ENCODE results near the gene APOL1.
A peak's percentile ranks its signal among the peaks of the same experiment; 100 is the strongest.
"Not testable (repeated sequence)": the region's sequence is repeated elsewhere in the genome, so short reads cannot be mapped to it uniquely, and the experiment has no call there.

The APOL1 gene

DNA sequence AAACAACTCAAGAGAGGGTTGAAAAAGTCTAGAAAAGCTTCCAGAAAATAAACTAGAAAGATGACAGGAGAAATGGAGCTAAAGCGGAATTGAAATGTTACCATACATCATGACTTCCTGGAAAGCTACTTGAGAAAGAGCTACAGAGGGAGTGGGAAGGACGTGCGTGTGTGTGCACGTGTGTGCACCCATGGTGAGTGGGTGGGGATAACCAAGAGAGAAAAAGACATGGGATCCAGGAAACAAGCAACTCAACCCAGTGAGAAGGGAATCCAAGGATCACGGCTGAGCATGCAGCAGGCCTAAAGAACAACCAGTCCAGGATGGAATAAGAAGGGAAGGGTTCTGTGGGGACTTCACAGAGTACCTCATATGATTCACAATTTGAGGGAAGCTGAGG is 21.6 kb downstream of the APOL1 start:
- DNase-seq = no peak

DNA sequence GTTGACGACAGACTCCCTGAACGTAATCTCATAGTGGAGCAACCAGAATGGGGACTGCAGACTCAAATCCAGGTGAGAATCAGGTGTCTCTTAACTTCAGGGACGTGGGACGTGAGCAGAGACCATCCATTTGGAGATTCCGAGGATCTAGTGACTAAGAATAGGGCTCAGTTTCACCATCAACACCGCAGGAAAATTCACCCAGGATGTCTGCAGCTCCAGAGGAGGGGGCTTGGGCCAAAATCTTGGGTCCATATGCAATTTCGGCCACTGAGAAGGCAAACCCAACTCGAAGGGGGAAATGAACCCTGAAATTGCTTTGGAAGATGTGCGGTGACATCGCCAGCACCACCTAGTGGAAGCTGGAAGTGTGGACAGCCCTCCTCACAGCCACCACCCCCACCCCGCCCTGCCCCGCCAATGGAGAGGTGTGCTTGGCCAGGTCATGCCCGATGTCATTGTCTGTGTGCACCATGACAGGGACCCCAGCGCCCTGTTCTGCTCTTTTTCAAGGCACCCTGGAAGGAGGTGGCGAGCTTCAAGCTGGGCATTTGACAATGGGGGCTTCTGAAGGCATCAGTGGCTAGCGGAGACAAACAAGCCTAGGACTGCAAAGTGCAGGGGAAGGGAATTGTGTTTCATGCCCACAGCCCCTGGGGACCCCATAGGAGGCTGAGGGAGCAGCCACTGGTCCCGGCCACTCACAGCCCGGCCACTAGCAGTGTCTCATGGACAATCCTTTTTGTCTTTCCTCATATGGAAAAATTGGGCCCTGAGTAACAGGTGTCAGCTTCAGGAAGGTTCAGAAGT is 24.8 kb downstream of the APOL1 start:
- peak; percentile 58 for DNase-seq

DNA sequence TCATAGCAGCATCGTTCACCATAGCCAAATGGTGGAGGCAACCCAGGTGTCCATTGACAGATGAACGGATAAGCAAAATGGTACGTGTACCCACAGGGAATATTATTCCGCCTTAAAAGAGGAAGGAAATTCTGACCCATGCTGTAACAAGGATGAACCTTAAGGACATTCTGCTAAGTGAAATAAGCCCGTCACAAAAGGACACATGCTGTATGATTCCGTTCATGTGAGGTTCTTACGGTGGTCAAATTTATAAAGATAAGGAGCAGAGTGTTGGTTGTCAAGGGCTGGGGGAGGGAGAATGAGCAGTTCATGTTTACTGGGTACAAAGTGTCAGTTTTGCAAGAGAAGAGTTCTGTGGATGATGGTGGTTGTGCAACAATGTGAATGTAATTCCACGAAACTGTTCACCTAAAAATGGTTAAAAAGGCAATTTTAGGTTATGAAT is 26.3 kb downstream of the APOL1 start:
- DNase-seq = no peak

DNA sequence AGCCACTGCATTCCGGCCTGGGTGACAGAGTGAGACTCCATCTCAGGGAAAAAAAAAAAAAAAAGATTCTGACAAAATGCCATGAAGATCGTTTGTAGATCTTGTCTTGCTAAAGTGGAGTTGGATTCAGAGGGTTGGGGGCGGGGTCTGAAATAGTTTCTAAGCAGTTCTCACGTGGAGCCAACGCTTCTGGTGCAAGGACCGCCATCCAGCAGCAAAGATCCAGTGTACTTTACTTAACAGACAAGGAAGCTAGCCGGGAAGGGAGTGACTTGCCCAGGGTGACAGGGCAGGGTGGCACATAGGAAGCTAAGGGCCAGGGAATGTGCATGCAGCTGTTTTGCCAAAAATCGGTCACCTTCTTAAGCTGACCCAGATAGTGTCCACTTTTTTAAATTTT is 27.4 kb downstream of the APOL1 start:
- no peak for DNase-seq

DNA sequence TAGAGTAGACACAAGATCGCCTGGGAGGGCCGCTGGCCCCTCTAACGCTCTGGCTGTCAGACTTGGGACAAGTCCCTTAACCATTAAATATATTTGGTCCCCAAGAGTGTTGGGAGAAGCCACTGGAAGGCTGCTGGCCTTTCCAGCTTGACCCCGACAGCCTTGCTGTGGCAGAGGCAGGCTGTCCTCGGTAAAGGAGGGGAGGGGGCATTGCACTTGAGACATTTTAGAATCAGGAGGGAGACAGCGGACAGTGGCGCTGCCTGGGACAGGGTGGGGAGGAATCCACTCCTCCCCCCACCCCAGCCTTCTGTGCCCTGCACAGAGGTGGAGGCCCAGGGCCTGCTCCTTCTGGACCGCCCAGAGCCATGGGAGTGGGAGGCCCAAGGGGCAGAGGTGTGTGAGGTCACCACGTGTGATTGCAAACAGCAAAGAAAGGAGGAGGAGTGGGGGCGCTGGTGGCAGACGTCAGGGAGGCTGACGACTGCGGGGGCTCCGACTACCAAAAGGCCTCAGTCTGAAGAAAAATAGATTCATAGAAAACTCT is 28.9 kb downstream of the APOL1 start:
- DNase-seq = no peak

DNA sequence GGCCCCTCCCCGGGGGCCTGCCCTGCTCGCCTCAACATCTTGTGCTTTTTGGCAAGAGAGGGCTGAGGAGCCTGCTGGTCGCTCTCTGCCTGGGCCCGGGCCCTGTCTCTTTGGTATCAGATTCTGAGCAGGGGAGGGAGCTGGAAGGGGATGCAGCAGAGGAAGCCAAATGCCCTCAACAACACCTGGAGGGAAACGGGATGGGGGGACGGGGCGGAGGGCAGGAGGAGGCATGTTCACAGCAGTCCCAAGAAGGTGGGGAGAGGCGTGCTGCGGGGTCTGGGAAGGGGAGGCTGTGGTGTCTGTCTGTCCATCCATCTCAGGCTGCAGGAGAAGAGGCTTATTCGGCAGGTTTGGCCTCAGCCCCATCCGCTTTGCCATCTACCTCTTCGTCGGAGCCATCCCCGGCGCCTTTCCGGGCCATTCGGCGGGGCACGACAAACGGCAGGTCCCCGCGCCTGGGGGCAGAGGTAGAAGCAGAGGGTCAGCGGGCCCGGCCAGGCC is 29.4 kb downstream of the APOL1 start:
- no peak for DNase-seq

DNA sequence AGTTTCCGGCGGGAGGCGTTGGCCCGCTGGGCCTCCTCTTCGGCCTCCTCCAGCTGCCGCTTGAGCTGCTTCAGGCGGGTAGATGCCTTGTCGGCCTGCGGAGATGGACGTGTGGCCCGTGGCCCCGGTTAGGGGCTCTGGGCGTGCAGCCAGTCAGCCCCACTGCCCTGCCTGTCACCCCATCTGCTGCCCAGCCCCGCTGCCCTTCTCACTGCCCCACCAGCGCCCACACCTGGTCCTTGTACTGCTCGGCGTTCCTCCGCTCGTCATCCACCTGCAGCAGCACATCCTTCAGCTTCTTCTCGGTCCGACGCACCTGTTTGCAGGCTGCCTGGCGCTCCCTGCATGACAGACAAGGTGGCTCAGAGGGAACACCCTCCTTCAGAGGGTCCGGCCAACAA is 31.2 kb downstream of the APOL1 start:
- DNase-seq = no peak

DNA sequence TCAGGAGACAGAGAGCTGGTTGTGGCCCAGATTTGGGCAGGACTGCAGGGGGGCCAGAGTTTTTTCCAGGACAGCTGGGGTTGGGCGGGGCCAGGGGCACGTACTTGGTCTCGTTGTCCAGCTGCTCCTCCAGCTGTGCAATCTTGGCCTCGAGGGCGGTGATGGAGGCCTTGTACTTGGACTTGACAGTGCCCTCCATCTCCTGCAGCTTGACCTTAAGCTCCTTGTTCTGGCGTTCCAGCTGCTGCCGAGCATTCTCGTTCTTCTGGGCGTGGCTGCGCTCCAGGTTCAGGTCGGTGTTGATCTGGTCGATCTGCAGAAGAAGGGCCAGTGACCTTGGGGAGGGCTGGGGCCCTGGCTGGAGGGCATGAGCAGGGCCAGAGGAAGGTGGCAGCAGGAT is 32.1 kb downstream of the APOL1 start:
- DNase-seq = no peak

DNA sequence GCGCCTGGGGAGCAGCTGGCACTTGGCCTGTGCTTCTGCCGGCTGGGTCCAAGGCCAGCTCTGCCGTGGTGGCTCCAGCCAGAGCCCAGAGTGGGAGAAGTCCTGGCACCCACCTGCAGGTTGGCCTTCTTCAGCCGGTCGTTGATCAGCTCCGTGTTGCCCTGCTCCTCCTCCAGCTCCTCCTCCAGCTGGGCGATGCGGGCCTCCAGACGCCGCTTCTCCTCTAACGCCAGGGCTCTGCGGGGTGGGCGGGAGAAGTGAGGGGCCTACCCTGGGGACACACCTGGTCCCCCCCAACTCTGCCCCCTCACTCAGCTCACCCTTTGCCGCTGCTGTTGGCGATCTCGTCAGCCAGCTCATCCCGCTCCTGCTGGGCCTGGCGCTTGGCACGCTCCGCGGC is 32.6 kb downstream of the APOL1 start:
- no peak for DNase-seq

DNA sequence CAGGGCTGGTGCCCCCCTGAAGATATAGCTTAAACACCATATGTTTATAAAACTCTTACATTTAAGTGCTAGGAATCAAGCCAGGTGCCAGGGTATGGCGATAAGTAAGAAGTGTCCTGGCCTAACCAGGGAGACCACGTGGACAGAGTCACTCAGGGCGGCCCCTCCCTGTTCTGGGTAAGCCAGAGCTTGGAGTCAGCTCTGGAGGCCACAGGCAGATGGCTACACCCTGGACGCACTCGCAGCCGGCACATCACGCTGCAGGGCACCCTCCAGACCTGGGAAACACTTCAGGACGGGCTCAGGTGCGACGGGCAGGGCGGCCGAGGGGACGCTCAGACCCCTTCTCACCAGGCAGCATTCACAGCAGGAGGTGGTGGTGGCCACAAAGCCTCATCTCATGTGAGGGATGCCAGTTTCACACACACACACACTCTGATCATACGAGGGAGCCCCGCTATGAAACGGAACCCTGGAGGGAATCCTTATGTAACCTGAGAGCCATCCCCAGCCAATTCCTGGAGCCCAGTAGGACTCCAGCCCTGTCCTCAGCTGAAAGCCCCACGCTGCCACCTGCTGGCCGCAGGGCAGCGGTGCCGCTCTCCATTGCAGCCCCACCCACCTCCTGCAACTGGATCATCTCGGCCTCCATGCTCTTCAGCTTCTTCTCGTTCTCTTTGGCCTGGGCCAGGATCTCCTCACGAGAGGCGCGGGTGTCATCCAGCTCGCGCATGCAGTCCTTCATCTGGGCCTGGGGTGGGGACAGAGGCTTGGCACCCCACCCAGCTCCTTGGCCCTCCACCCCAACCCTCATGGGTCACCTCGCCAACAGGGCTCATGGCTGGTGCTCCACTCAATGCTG is 33.4 kb downstream of the APOL1 start:
- peak; percentile 42 for DNase-seq

DNA sequence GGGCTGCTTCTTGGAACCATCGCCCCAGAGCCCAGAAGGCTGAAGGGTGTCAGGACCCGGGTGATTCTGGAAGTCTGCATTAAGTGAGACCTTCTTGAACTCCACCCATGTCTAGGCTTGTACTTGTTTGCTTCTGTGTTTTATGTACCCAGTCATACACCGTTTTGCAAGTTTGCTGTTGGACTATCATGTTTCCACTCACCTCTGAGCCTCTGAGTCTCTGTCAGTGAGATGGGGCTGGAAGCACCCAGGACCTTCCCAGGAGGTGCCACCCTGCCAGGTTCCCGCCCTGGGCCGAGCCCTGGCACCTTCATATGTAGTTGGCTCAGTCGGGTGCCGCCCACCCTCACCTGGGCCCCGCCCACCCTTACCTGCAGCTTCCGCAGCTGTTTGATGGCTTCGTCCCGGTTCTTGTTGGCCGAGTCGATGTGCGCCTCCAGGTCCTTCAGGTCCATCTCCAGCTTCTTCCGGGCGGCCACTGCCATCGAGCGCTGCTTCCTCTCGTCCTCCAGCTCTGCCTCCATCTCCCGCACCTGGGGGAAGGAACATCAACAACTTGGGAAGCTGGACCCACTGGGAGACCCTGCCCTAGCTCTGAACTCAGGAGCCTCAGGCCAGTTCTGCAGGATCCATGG is 35.1 kb downstream of the APOL1 start:
- DNase-seq = no peak

DNA sequence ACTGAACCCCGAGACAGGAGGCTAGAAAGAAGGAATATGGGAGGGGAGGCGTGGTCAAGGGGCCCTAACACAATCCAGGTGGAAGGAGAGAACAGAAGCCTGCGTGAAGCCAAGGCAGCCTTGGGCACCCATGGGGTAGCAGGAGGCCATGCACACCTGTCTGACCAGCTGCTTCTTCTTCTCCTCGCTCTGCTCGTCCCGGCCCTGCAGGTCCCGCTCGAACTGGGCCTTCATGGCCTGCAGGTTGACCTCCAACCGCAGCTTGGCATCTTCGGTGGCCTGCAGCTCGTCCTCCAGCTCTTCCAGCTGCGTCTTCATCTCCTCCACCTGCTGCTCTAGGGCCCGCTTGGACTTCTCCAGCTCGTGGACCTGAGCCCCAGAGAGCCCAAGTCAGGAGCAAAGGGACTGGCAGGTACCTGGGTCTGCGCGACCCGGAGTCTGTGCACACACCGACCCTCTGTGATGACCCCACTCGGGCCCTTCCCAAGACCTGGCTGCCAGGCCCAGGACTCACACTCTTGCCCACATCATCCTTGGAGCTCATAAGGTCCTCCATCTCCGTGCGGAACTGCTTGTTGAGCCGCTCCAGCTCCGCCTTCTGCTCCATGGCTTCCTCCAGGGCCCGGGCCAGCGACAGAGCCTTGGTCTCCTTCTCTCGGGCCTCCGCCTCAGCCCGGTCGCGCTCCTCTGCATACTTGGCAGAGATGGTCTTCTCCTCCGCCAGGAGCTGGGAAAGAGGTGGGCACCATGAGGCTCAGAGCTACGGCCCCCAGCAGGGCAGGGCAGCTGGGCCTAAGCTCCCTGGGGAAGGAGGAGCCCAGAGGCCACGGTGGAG is 35.9 kb downstream of the APOL1 start:
- DNase-seq = no peak

DNA sequence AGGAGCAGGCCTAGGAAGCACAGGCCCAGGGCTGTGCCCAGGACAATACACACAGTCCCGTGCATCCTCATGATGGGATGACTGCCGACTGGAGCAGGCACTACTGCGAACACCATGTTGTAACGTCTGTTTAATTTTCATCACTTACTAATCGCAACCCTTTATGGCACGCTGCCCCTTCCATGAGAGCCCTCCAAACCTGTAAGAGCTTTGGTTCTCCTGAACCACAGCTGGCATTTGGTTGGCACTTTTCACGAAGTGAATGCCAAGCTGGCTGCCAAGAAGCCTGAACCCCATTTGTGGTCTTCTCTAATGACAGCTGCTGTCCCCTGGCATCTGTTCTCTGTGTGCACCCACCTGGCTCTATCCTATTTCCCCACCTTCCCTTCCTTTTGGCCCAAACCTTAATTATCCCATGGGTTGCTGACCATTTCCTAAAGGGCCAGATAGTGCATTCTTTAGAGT is 36.5 kb downstream of the APOL1 start:
- DNase-seq = no peak

DNA sequence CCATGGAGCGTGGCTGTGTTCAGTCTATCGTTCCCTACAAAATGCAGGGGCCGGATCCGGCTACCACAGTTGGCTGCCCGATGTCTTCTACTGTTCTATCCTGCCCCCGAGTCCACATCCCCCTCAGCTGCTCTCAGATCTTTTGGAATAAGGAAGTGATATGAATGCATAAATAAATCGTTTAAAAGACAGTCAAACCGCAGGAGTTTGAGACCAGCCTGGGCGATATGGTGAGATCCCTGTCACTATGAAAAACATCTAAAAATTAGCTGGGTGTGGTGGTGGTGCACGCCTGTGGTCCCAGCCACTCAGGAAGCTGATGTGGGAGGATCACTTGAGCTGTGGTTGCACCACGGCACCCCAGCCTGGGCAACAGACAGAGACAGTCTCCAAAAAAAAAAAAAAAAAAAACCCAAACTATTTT is 37.0 kb downstream of the APOL1 start:
- DNase-seq = peak; percentile 58

DNA sequence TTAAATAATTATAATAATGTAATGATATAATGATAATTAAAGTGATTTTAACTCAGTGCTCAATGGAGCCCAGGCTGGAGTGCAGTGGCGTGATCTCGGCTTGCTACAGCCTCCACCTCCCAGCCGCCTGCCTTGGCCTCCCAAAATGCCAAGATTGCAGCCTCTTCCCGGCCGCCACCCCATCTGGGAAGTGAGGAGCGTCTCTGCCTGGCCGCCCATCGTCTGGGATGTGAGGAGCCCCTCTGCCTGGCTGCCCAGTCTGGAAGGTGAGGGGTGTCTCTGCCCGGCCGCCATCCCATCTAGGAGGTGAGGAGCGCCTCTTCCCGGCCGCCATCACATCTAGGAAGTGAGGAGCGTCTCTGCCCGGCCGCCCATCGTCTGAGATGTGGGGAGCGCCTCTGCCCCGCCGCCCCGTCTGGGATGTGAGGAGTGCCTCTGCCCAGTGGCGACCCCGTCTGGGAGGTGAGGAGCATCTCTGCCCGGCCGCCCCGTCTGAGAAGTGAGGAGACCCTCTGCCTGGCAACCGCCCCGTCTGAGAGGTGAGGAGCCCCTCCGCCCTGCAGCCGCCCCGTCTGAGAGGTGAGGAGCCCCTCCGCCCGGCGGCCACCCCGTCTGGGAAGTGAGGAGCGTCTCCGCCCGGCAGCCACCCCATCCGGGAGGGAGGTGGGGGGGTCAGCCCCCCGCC is 37.6 kb downstream of the APOL1 start:
- DNase-seq = not testable (repeated sequence)

DNA sequence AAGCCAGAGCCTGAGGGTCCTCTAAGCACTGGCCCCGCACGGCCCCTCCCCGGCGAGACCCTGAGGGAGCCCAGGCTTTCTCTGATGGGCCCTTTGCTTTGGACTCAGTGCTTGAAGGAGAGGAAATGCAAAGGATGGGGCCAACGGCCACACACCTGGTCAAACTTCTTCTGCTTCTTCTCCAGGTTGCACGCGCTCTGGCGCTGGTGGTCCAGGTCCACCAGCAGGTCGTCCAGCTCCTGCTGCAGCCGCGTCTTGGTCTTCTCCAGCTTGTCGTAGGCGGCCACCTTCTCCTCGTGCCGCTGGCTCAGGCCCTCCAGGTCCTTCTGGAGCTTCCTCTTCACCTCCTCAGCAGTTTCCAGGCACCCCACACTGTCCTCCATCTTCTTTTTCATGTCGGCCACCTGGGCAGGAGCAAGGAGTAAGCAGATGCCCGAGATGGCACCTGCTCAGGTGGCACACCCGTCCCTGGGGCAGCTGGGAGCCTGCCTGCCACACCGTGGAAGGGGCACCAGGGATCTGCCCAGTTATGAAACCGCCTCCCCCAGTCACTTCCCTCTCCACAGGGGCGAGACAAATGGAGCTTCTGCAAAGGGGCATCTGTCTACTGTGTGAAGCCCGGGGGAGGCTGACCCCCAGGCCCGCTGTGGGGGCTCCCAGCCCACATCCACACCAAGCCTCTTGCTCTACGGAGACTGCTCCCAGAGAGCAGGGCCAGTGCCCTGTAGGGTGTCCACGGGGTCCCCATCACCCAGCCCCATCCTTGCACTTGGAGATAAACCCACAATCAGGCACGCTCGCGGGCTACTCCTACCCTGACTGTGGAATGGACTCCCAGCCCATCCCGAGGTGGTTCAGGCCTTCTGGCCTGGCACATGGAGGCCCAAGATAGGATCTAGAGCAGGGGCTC is 39.2 kb downstream of the APOL1 start:
- DNase-seq = no peak

DNA sequence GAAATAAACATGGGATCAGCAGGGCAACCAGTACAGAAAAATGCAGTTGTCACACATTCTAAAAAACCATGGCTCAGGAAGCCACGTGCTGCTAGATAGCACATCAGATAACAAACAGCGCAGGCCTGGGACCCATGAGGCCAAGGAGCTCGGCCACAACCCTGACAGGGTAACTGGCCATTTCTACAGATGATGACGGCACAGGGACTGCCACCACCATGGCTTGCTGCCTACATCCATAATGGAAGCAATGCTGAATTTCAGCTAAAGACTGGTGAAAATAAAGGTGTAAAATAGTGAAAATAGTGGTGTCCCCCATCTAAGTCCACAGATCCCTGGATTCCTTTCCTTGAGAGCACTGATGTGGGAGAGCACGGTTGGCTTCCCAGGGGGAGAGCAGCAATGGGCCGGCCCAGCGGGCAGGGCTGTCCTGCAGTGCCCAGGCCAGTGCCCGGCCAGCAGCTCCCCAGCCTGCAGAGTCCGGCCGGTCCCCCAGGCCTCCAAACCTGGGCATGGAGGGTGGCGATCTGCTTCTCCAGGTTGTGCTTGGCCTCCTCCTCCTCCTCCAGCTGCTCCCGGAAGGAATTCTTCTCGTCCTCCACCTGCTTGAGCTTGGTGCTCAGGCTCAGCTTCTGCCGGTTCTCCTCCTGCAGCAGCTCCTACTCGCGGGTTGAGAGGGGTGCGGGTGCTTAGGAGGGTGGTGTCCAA is 40.0 kb downstream of the APOL1 start:
- no peak for DNase-seq

DNA sequence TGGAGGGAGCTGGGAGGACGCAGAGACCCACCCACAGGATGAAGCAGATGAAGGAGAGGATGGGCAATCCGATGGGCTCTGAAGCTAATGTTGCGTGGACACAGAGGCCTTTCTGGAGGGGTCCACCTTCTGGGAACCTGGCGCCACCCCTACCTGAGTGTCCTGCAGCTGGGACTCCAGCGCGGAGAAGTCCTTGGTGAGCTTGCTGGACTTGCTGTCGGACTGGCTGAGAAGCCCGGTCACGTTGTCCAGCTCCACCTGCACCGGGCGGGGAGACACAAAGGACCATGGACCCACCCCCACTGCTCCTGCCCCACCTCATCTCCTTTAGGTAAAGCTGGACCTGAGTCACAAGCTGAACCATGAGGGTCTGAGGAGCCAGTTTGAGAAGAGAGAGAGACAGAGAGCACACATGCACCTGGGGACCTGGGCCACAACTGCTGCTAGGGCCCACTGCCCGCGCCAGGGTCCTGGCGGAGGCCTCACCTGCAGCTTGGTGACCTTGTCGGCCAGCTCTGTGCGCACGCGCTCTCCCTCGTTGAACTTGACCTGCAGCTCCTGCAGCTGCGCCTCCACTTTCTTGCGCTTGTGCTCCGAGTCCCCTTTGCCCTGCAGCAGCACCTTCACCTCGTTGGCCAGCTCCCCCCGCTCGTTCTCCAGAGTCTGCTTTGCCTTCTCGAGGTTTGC is 40.8 kb downstream of the APOL1 start:
- no peak for DNase-seq

DNA sequence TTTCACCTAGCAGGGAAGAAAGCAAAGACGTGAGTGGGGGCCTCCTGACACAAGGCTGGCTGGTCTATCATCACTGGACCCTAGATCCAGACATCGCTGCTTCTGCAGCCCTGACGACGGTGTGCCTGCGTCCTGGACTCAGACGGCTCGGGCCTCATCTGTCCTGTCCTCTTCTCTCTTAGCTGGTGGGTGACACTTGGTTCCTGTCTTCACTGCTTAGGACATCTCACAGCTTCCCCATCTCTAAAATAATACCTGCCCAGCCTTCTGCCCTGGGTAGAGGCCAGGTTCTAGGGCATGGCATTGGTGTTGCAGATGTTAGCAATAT is 41.3 kb downstream of the APOL1 start:
- DNase-seq = no peak

Data from activated effector memory CD4-positive, alpha-beta T cell treated with Interleukin-2 at 50 U/mL for 16 hours (primary cell).